Spleen (tissue), 11 donors: ENCODE data around the gene TMEM150C. TPM values are rescaled to one million over a fixed set of nuclear protein-coding genes. Genes with fewer than 3 reads are reported as not detected.
"Not testable (repeated sequence)": the region's sequence is repeated elsewhere in the genome, so short reads cannot be mapped to it uniquely, and the experiment has no call there.

Source experiments
- DNase-seq: peaks from one replicate; pipeline ENCODE4 v3.0.0-alpha.2; 2020
- H3K27ac ChIP-seq, 8 donors: fragments of 200-600 bp; sonication (generic) in 7 of 8; 1 replicate in 4 of 8; 2 replicates in 4 of 8; pipeline versions ENCODE4 v1.5.0 to v1.8.0; 2016 to 2021; ENCODE audit warnings: inconsistent platforms in 4 of 8, mild to moderate bottlenecking in 4 of 8, moderate library complexity in 1 of 8
- H3K27me3 ChIP-seq, 7 donors: fragments of 200-600 bp; sonication (generic) in 6 of 7; replicated peaks in 1 of 7; 1 replicate in 4 of 7; 2 replicates in 3 of 7; pipeline versions ENCODE4 v1.5.0 to v1.8.0; 2016 to 2021; ENCODE audit warnings: inconsistent platforms in 3 of 7, mild to moderate bottlenecking in 1 of 7
- H3K36me3 ChIP-seq, 6 donors: fragments of 200-600 bp; sonication (generic) in 5 of 6; 1 replicate in 4 of 6; 2 replicates in 2 of 6; pipeline versions ENCODE4 v1.5.0 to v1.8.0; 2016 to 2021; ENCODE audit warnings: inconsistent platforms in 2 of 6
- H3K4me1 ChIP-seq, 6 donors: fragments of 200-600 bp; sonication (generic) in 5 of 6; 1 replicate in 3 of 6; 2 replicates in 3 of 6; pipeline versions ENCODE4 v1.5.0 to v1.8.0; 2016 to 2021; ENCODE audit warnings: inconsistent platforms in 3 of 6
- H3K4me3 ChIP-seq, 8 donors: fragments of 200-600 bp; sonication (generic) in 7 of 8; 1 replicate in 4 of 8; 2 replicates in 4 of 8; pipeline versions ENCODE4 v1.5.0 to v1.8.0; 2016 to 2021; ENCODE audit warnings: inconsistent platforms in 4 of 8, mild to moderate bottlenecking in 4 of 8, moderate library complexity in 2 of 8
- H3K9me3 ChIP-seq, 8 donors: fragments of 200-600 bp; sonication (generic) in 7 of 8; 1 replicate in 4 of 8; 2 replicates in 4 of 8; pipeline versions ENCODE4 v1.5.0 to v1.8.0; 2016 to 2021; ENCODE audit warnings: inconsistent platforms in 4 of 8
- CTCF ChIP-seq, 11 experiments: fragments of 200-600 bp in 7 of 11; fragments of 450-650 bp in 4 of 11; sonication (generic) in 4 of 11; IDR thresholded peaks in 8 of 11; conservative IDR thresholded peaks in 3 of 11; 1 replicate in 7 of 11; 2 replicates in 4 of 11; pipeline versions ENCODE4 v1.4.0 to v1.8.0; 2016 to 2021; ENCODE audit warnings: antibody characterized with exemption in 11 of 11, inconsistent platforms in 4 of 11, mild to moderate bottlenecking in 1 of 11
- POLR2A ChIP-seq, 3 donors: fragments of 450-650 bp; IDR thresholded peaks; one replicate each; pipeline ENCODE4 v1.5.1; 2017; ENCODE audit warnings: antibody characterized with exemption in 3 of 3, mild to moderate bottlenecking in 1 of 3
- POLR2AphosphoS5 ChIP-seq, 3 donors: sonication (generic); formaldehyde crosslinking; IDR thresholded peaks; one replicate each; pipeline ENCODE4 v1.5.1; 2017; ENCODE audit warnings: antibody characterized with exemption in 3 of 3
- WGBS, 5 donors: extraction: QIAGEN DNeasy Blood & Tissue Kit in 3 of 5; methylation state at CpG; one replicate each; pipeline versions ENCODE4 v1.1.5 to v1.1.7; 2013 to 2018; 5-methylcytosine and 5-hydroxymethylcytosine counted together
- intact Hi-C: fragments of 100-400 bp; cut with DNase I; formaldehyde crosslinking; loops from one replicate; pipeline ENCODE4 v1.15.0; 2023; ENCODE audit warnings: low total_unique reads
- polyA plus RNA-seq, 3 donors: library from polyadenylated mRNA; stranded (reverse); fragments of 200-250 nt; gene quantifications; one replicate each; pipeline ENCODE4 v1.2.1, GENCODE V29; 2013
- total RNA-seq, 7 donors: library from RNA; depleted of rRNA in 3 of 7; stranded (reverse); fragments of >200 nt in 3 of 7; fragmentation: NEBNext Ultra II Directional in 4 of 7; extraction: Animal tissue kit (Norgen Biotek cat#: 25700) in 4 of 7; gene quantifications; one replicate each; pipeline versions ENCODE4 v1.1.0 to v1.2.1, GENCODE V29; 2016 to 2021
- donor health status: healthy with polysubstance abuse.
- donor health status: DM: no; HTN: no; CAD: no; lungs with moderate emphysema.
- donor health status: DM: no; HTN: no; CAD: no.
- donor health status: Bipolar disorder and iron deficiency.
- donor health status: healthy.
- donor health status: DM: no; HTN: no; CAD: no.
- donor health status: DM: yes; HTN: yes; CAD: no.

Gene TMEM150C
- total and polyA plus RNA-seq, 10 donors: 3.6 to 26.0 (median 9.4) TPM

- Histone ChIP-seq H3K27me3 (peaks cover 0 to 54% (median 9%) of the 10 kb centered on the region in 7 donors), H3K36me3 (no peaks in the 10 kb centered on the region), H3K27ac (peak overlapping the region in 2 of 8 donors; percentile 59 to 72), H3K9me3 (no peaks in the 10 kb centered on the region), H3K4me3 (peak overlapping the region in 5 of 8 donors; percentile 30 to 73 (median 49)), H3K4me1 (peaks cover 0 to 26% (median 7%) of the 10 kb centered on the region in 6 donors)
- WGBS, 5 donors: 13 to 27% (median 20%) methylated on average over 33 to 61 of the region's 61 CpGs
- no peak for DNase-seq
- intact Hi-C loops: no loop called here
- TF ChIP-seq POLR2A (IDR thresholded peaks at IDR 0.05) (no peak), CTCF (IDR thresholded peaks at IDR 0.05 in 8 of 11, conservative IDR thresholded peaks at IDR 0.05 in 3 of 11) (no peak), POLR2AphosphoS5 (IDR thresholded peaks at IDR 0.05) (no peak)
Observed at GRCh38 chr4:82560853-82561785, 669 bp downstream of the TMEM150C start.

- intact Hi-C loops: no loop called here
- no peaks in the 10 kb centered on the region for H3K9me3 ChIP-seq
- H3K4me3 ChIP-seq: no peak overlapping the region
- peaks cover 0 to 26% (median 7%) of the 10 kb centered on the region in 6 donors for H3K4me1 ChIP-seq
- peaks cover 0 to 54% (median 9%) of the 10 kb centered on the region in 7 donors for H3K27me3 ChIP-seq
- TF ChIP-seq CTCF (IDR thresholded peaks at IDR 0.05 in 8 of 11, conservative IDR thresholded peaks at IDR 0.05 in 3 of 11) (no peak), POLR2AphosphoS5 (IDR thresholded peaks at IDR 0.05) (no peak), POLR2A (IDR thresholded peaks at IDR 0.05) (no peak)
- DNase-seq: no peak
- H3K36me3 ChIP-seq: no peaks in the 10 kb centered on the region
- no peak overlapping the region for H3K27ac ChIP-seq
- 70 to 86% (median 78%) methylated on average over 4 of the region's 4 CpGs for WGBS, 5 donors
Observed at GRCh38 chr4:82559735-82560120, 2.1 kb downstream of the TMEM150C start.

- peaks cover 0 to 26% (median 7%) of the 10 kb centered on the region in 6 donors for H3K4me1 ChIP-seq
- H3K36me3 ChIP-seq, H3K4me3 ChIP-seq, H3K27ac ChIP-seq, H3K9me3 ChIP-seq, intact Hi-C loops, DNase-seq: not testable (repeated sequence)
- 77 to 88% (median 84%) methylated on average over 13 of the region's 13 CpGs for WGBS, 5 donors
- peaks cover 0 to 54% (median 9%) of the 10 kb centered on the region in 7 donors for H3K27me3 ChIP-seq
Observed at GRCh38 chr4:82559090-82559734, 2.6 kb downstream of the TMEM150C start.

GRCh38 chr4:82555276-82555675, 6.5 kb downstream of the TMEM150C start:
- 37 to 53% (median 48%) methylated on average over 3 of the region's 3 CpGs for WGBS, 5 donors
- peaks cover 0 to 8% (median 0%) of the 10 kb centered on the region in 6 donors for H3K4me1 ChIP-seq
- H3K27ac ChIP-seq: no peak overlapping the region

More at GRCh38 chr4:82555276-82555675, 6.5 kb downstream of the TMEM150C start:
- intact Hi-C loops: no loop called here
- DNase-seq: no peak
- H3K27me3 ChIP-seq: peaks cover 0 to 26% (median 0%) of the 10 kb centered on the region in 7 donors
- no peaks in the 10 kb centered on the region for H3K9me3 ChIP-seq
- no peaks in the 10 kb centered on the region for H3K36me3 ChIP-seq
- TF ChIP-seq CTCF (IDR thresholded peaks at IDR 0.05 in 8 of 11, conservative IDR thresholded peaks at IDR 0.05 in 3 of 11): no peak
- no peak for TF ChIP-seq POLR2AphosphoS5 (IDR thresholded peaks at IDR 0.05)
- TF ChIP-seq POLR2A (IDR thresholded peaks at IDR 0.05): no peak
- H3K4me3 ChIP-seq: no peak overlapping the region
